ENCODE results near the gene ATP9A.
"Not testable (repeated sequence)": the region's sequence is repeated elsewhere in the genome, so short reads cannot be mapped to it uniquely, and the experiment has no call there.

ATP9A gene

DNA sequence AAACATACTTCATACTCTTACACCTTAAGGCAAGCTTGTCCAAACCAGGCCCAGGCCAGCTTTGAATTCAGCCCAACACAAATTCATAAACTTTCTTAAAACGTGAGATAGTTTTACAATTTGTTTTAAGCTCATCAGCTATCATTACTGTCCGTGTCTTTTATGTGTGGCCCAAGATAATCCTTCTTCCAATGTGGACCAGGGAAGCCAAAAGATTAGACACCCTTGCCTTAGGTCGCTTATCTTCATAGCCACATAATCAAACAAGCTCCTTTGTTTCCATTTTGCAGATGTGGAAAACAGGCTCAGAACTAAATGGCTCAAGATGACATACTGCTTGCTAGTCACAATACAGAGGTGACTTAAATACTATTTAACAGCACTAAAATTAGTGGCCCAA lies 28.1 kb upstream of the ATP9A start:
- no peak for DNase-seq

- DNase-seq, result no peak
These were observed 24.8 kb upstream of the ATP9A start for GRCh38 chr20:51792960-51793359.

DNA sequence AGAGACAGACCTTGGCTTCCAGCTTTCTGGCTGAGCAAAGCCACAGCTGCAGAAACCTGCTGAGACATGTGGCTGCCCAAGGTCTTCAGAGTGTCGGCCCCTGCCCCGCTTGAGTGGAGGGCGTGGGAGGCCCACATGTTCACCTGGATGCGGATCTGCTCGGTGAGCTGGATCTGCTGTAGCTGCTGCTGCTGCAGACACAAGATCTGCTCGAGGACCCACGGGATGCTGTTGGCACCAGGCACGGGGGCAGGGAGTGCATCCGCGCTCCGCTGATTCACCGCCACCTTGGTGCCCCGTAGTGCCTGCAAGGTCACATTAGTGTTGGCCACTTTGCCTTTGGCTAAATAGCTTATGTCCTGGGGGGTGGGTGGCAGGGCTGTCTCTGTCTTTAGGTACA lies 23.4 kb upstream of the ATP9A start:
- DNase-seq, result no peak

GRCh38 chr20:51790256-51790655 lies 22.1 kb upstream of the ATP9A start:
- DNase-seq, result no peak

DNA sequence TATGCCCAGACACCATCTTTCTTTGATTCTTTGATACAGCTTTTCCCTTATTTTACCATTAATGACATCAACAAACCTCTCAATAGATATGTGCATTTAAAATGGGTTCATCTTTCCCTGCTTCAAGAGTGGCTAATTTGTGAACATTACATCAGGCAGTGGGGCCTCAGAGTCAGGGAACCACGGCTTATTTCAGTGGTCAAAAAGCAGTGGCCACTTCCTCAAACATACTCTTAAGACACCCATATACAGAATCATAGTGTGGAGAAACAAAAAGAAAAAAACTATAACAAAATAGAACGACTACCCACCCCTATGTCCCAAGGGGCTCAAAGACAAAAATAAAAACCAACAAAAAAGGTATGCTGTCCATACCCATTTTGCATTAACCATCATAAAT lies 21.2 kb upstream of the ATP9A start:
- no peak for DNase-seq

- DNase-seq, result no peak
These were observed 20.6 kb upstream of the ATP9A start for GRCh38 chr20:51788822-51789221.

GRCh38 chr20:51784299-51784698 lies 16.1 kb upstream of the ATP9A start:
- no peak for DNase-seq

DNA sequence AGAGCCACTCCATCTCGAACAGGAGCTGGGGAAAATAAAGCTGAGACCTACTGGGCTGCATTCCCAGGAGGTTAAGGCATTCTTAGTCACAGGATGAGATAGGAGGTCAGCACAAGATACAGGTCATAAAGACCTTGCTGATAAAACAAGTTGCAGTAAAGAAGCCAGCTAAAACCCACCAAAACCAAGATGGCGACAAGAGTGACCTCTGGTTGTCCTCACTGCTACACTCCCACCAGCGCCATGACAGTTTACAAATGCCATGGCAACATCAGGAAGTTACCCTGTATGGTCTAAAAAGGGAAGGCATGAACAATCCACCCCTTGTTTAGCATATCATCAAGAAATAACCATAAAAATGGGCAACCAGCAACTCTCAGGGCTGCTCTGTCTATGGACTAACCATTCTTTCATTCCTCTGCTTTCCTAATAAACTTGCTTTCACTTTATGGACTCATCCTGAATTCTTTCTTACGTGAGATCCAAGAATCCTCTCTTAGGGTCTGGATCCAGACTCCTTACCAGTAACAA lies 10.1 kb upstream of the ATP9A start:
- DNase-seq, result not testable (repeated sequence)

DNA sequence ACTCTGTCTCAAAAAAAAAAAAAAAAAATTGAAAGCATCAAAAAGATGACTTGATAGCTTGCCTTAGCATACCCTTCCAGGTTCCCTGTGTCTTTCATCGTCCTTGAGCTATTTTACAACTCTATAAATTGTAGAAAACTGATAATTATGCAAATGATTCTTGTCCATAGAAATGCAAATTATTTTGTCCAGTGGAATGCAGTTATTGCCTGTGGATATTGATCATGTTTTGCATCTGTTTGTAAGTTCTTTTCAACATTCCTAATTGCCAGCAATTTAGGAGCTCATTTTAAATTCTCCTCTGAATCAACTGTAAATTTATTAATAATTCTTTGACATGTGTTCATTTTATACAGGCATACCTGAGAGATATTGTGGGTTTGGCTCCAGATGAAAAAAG lies 7.1 kb upstream of the ATP9A start:
- no peak for DNase-seq

DNA sequence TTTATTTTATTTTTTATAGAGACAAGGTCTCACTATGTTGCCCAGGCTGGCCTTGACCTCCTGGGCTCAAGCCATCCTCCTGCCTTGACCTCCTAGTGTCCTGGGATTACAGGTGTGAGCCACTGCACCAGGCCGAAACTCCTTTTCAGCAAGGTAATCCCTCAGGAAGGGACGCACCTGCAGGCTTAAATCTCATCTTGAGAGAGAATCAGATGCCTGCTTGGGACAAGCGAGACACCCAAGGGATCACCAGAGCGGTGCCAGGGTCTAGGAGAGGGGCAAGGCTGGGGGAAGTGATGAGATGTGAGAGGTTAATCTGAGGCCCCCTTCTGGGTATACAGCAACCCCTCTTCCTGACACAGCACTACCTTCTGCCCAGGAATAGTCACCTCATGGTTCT lies 4.0 kb upstream of the ATP9A start:
- DNase-seq, result no peak

DNA sequence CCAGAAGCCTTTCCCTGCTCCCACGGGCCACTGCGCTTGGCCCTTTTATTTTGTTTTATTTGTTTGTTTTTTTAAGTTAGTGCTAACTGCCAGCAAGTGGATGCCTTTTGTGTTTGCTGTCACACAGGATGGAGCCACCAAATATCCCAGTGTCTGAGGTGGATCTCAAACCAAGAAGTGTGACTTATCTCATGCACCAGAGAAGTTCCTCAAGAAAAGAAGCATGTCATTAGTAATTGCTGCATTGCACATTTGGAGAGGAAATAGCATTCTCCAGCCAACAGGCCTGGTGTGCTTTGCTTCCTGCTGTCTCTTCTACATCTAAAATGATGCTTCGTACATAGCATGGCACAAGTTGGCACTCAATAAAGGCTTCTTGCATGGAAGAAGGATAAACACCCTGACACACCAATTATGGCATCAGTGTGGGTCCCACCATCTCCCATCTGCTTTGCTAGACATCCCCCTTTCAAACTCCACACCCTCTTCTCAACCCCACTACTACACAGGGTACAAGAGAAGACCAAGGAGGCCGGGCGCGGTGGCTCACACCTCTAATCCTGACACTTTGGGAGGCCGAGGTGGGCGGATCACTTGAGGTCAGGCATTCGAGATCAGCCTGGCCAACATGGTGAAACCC lies 1.9 kb upstream of the ATP9A start:
- DNase-seq, result no peak

DNA sequence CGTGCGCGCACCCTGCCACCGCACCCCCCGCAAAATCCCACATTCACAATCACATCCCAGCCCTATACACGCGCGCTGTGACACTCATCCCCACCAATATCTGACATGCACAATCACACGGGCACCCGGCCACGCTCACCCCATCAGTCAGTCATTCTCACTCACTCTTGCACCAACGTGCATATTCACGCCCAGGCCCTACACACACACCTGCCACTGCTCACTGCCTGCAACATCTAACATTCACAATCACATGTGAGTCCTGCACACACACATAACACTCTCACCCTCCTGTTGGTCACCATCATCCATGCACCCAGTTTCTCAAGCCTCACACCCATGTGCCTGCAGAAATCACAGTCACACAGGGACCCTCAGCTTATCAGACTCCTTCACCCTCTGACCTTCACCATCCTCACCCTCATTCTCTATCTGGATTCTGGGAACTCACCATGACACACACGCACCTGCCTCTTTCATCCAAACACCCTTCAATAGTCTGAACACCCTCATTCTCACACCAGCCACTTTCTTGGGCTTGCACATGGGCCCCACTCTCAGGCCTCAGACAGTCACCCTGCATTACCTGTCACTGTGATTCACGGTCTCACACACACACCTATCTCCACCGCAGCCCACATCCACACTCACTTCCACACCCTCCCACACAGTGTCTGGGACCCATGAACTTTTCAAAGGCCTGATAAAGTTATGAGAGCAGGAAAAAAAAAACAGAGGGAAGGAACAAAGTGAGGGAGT lies 748 bp upstream of the ATP9A start:
- DNase-seq, result no peak

DNA sequence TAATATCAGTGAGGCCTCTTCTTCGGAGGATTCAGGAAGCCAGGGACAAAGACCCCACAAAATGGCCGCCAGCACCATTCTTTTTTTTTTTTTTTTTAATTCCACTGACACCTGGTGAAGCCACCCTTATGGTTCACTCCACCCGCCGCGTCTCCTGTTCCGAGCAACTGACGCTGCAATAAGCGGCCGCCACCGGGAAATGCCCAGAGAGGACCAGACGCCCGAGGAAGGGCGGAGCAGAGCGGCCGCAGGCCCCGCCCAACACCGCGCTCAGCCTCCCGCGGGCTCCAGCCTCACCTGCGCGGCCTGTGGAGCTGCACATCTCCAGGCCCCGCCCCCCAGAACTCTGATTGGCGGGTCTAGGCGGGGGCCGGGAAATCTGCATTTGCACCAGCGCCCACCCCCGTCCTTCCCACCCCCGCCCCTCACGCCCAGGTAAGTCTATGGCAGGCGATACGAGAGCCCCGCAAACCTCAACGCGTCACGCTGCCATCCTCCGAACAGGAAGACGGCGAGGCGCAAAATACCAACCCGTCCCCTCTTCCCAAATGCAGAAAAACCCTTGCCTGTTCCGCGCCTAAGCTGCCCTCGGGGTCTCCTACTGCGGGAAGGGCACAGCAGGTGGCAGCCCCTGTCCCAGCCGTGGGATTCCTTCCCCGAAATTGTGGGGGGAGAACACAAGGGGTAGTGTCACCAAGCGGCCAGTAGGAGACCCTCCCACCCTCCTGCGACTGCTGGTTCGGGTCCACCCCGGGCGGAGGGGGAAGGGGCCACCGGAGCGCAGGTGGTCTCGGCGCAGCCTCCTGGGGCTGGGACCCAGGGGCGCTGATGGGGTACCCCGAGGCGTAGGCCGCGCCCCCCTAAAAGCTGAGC lies 960 bp downstream of the ATP9A start:
- no peak for DNase-seq

- DNase-seq, result not testable (repeated sequence)
These were observed 2.8 kb downstream of the ATP9A start for GRCh38 chr20:51765381-51765780.

GRCh38 chr20:51763965-51764602 lies 4.1 kb downstream of the ATP9A start:
- DNase-seq, result peak; percentile 17

DNA sequence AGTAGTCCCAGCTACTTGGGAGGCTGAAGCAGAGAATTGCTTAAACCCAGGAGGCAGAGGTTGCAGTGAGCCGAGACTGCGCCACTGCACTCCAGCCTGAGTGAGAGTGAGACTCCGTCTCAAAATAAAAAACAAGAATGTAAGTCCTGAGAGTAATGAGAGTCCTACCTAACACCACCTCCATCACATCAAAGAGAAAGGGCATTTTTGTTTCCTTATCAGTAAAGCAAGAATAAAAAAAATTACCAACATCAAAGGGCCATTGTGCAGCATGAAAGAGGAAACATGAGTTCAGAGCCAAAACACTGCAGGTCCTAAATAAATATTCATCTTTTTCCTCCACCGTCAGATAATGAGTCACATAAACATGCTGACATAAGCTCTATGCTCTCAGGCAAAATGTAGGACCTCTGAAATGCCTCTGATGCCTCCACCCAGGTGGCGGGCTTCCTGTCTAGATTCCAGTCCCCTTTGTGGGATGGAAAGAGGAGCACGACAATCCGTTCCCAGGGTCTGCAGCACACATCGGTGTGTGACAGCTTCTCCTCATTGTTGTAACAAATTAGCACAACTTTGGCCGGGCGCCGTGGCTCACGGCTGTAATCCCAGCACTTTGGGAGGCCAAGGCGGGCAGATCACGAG lies 7.2 kb downstream of the ATP9A start:
- DNase-seq, result no peak

DNA sequence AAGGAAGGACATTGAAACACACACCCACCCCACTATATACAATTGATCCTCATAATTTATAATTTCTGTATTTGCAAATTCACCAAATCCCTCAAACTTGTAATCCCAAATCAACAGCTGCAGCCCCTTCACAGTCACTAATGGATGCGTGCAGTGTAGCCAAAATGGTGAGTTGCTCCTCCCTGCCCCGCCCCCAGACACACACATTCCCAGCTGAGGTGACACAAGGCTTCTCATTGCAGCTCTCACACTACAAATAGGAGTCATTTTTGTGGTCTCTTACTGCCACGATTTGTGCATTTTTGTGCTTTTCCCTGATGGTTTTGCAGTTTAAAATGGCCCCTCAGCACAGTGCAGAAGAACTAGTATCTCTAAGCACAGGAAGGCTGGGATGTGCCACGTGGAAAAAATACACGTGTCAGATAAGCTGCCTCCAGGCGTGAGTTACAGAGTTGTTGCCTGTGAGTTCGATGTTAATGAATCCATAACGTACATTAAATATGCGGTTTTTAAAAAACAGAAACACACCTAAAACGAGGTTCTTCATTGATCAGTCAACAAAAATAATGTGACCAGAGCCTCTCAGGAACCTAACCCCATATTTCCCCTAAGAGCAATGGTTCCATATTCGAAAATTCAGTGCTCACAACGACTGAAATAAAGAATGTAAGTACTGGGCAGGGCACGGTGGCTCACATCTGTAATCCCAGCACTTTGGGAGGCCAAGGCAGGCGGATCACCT lies 8.2 kb downstream of the ATP9A start:
- no peak for DNase-seq

DNA sequence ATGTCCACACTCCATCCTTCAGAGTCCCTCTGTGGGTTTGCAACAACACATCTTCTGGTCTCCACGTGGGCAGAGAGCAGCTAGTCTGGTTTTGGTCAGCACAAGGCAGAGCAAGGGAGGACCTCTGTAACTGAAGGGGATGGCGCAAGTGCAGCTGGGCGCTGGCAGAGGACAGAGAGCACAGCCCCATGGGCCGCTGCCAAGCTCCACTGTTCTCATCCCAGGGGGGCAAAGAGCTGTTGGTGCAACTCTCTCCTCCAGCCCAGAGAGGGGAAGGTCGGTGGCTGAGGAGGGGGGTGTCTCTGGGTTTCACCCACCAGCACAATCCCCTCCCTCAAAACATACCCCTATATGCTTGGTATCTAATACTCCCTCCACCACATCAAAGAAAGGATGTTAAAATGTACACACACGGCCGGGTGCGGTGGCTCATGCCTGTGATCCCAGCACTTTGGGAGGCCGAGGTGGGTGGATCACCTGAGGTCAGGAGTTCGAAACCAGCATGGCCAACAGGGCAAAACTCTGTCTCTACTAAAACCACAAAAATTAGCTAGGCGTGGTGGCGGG lies 9.1 kb downstream of the ATP9A start:
- no peak for DNase-seq

DNA sequence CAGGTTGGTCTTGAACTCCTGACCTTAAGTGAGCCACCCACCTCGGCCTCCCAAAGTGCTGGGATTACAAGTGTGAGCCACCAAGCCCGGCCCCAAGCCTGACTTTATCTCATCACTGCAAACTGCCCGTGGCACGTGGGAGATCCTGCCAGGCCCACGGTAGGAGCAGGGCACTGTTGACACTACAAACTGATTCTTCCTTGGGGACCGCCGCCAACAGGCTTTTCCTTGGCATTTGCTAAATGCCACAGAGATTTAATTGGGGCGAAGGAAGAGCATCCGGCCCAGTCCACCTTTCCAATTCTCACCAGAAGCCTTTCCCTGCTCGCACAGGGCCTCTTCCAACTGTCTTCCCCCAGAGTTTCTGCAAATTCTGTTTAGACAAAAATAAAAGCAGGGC lies 11.0 kb downstream of the ATP9A start:
- DNase-seq, result no peak

DNA sequence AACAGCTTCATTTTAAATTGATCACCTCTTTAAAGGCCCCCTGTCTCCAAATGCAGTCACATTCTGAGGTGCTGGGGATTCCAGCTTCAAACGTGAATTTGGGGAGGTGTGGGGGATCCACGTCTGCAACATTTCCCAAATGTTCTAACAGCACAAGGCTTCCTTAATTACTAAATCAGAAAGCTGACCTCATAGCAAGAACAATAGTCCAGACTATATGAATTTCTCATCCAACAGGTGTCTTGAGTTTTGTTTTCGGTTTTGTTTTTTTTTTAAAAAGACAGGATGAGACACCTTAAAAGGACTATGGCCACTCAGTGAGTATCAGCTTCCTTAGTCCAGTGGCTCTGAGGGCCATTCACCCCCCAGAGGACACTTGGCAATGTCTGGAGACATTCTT lies 11.5 kb downstream of the ATP9A start:
- no peak for DNase-seq

DNA sequence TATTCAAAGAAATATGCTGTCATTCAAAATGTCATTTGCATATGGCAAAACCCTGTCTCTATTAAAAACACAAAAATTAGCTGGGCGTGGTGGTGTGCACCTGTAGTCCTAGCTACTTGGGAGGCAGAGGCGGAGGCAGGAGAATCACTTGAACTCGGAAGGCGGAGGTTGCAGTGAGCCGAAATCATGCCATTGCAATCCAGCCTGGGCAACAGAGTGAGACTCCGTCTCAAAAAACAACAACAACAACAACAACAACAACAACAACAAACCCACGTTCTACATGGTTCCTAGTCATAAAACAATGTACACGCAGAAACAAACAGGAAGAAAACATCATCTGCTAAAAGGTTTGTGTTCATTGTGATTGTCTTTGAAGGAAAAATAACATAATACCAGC lies 15.0 kb downstream of the ATP9A start:
- not testable (repeated sequence) for DNase-seq
